Sciatic nerve (tissue), 1 donor: ENCODE data around the gene TTI1. TPM values are rescaled to one million over a fixed set of nuclear protein-coding genes. Genes with fewer than 3 reads are reported as not detected.

ENCODE experiments used
- total RNA-seq: library from RNA; stranded (reverse); fragmentation: NEBNext Ultra II Directional; extraction: Animal tissue kit (Norgen Biotek cat#: 25700); gene quantifications from one replicate; pipeline ENCODE4 v1.2.1, GENCODE V29; 2021
- donor health status: DM: no; HTN: no; CAD: no.

Gene TTI1
- total RNA-seq, 1 donor from 2014 or later = 15.2 TPM

Other genes starting within 250 kb of the TTI1 start
- 1.6 TPM for gene VSTM2L, start 130.3 kb downstream of the TTI1 start, total RNA-seq
- 41.9 TPM for gene RPRD1B, start 290 bp upstream of the TTI1 start, total RNA-seq
- gene TGM2, start 131.8 kb upstream of the TTI1 start, total RNA-seq = 70.3 TPM
- gene KIAA1755, start 227.3 kb upstream of the TTI1 start, total RNA-seq = 56.0 TPM